ENCODE data around the gene NID1.
"Not testable (repeated sequence)": the region's sequence is repeated elsewhere in the genome, so short reads cannot be mapped to it uniquely, and the experiment has no call there.

The NID1 gene

DNA sequence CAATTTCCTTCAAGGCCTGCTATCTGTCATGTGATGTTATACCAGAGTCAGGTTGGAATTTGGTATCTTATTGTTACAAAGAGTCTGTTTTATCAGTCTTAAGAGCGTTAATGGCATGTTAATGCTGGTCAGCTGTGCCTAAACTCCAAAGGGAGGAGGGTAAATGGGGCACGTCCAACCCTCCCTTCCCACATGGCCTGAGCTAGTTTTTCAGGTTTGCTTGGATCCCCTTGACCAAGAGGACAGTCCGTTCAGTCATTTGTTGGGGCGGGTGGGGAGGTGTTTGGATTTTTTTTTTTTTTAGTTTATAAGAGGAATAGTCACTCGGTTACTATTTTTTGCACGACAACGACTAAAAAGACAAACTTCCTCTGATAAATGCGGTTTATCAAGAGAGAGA lies 134.3 kb downstream of the NID1 start:
- no peak for DNase-seq (ENCODE audit: low read depth)
- TF ChIP-seq, protein P1, sequence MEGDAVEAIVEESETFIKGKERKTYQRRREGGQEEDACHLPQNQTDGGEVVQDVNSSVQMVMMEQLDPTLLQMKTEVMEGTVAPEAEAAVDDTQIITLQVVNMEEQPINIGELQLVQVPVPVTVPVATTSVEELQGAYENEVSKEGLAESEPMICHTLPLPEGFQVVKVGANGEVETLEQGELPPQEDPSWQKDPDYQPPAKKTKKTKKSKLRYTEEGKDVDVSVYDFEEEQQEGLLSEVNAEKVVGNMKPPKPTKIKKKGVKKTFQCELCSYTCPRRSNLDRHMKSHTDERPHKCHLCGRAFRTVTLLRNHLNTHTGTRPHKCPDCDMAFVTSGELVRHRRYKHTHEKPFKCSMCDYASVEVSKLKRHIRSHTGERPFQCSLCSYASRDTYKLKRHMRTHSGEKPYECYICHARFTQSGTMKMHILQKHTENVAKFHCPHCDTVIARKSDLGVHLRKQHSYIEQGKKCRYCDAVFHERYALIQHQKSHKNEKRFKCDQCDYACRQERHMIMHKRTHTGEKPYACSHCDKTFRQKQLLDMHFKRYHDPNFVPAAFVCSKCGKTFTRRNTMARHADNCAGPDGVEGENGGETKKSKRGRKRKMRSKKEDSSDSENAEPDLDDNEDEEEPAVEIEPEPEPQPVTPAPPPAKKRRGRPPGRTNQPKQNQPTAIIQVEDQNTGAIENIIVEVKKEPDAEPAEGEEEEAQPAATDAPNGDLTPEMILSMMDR (IDR thresholded peaks at IDR 0.05; ENCODE audit: insufficient read depth, low read depth, low read length, missing control alignments): no peak
- H3K4me3 ChIP-seq (ENCODE audit: low read depth, low read length): no peak overlapping the region

DNA sequence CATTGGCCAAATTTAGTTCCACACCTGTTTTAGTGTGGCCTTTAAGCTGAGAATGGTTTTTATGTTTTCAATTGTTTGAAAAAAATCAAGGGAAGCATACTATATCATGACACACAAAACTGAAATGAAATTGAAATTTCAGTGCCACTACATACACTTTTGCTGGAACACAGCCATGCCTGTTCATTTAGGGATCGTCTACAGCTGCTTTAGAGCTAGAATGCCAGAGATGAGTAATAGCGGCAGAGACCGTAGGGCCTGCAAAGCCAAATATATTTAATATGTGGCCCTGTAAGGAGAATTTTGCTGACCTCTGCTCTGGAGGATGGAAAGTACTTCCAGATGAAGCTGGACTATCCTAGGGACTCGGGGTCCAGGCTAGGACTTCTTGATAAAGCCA lies 135.7 kb downstream of the NID1 start:
- H3K4me3 ChIP-seq (ENCODE audit: low read depth, low read length): no peak overlapping the region
- peak; percentile 42 for DNase-seq (ENCODE audit: low read depth)
- TF ChIP-seq, protein P1 (IDR thresholded peaks at IDR 0.05; ENCODE audit: insufficient read depth, low read depth, low read length, missing control alignments): no peak

DNA sequence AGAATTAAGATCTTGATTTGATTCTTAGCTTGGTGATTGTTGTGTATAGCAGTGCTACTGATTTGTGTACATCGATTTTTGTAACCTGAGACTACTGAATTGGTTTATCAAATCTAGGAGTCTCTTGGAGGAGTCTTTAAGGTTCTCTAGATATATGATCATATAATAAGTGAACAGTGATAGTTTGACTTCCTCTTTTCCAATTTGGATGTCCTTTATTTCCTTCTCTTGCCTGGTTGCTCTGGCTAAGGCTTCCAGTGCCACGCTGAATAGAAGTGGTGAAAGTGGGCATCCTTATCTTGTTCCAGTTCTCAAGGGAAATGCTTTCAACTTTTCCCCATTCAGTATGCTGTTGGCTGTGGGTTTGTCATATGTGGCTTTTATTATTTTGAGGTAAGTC lies 136.7 kb downstream of the NID1 start:
- no peak overlapping the region for H3K4me3 ChIP-seq (ENCODE audit: low read depth, low read length)
- TF ChIP-seq, protein P1 (IDR thresholded peaks at IDR 0.05; ENCODE audit: insufficient read depth, low read depth, low read length, missing control alignments): no peak
- DNase-seq (ENCODE audit: low read depth): no peak

DNA sequence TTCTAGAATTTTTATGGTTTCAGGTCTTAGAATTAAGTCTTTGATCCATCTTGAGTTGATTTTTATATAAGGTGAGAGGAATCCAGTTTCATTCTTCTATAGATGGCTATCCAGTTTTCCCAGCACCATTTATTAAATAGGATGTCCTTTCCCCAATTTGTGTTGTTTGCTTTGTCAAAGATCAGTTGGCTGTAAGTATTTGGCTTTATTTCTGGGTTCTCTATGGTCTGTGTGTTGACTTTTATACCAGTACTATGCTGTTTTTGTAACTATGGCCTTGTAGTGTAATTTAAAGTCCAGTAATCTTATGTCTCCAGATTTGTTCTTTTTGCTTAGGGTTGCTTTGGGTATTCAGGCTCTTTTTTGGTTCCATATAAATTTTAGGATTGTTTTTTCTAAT lies 137.3 kb downstream of the NID1 start:
- not testable (repeated sequence) for H3K4me3 ChIP-seq (ENCODE audit: low read depth, low read length); DNase-seq (ENCODE audit: low read depth)

Measured in GM12865 (cell line).